Measurements from ENCODE around the gene OTUD1. TPM values are rescaled to one million over a fixed set of nuclear protein-coding genes. Genes with fewer than 3 reads are reported as not detected.

The OTUD1 gene
- polyA plus RNA-seq, 4 donors, result 18.6 to 31.7 (median 24.8) TPM

- DNase-seq (ENCODE audit: low read depth in 4 of 4, low spot score in 3 of 4), result no peak
Measured at GRCh38 chr10:23419655-23420329, 19.1 kb upstream of the OTUD1 start.

- no peak for DNase-seq (ENCODE audit: low read depth in 4 of 4, low spot score in 3 of 4)
Measured at GRCh38 chr10:23421397-23421796, 17.5 kb upstream of the OTUD1 start.

GRCh38 chr10:23422003-23422411 is 16.9 kb upstream of the OTUD1 start:
- no peak for DNase-seq (ENCODE audit: low read depth in 4 of 4, low spot score in 3 of 4)

- DNase-seq (ENCODE audit: low read depth in 4 of 4, low spot score in 3 of 4), result no peak
Measured at GRCh38 chr10:23432166-23432565, 6.7 kb upstream of the OTUD1 start.

- DNase-seq (ENCODE audit: low read depth in 4 of 4, low spot score in 3 of 4), result no peak
Measured at GRCh38 chr10:23432639-23433038, 6.2 kb upstream of the OTUD1 start.

- no peak for DNase-seq (ENCODE audit: low read depth in 4 of 4, low spot score in 3 of 4)
Measured at GRCh38 chr10:23433701-23434100, 5.2 kb upstream of the OTUD1 start.

GRCh38 chr10:23435378-23435777 is 3.5 kb upstream of the OTUD1 start:
- no peak for DNase-seq (ENCODE audit: low read depth in 4 of 4, low spot score in 3 of 4)

GRCh38 chr10:23436983-23437382 is 1.9 kb upstream of the OTUD1 start:
- no peak for DNase-seq (ENCODE audit: low read depth in 4 of 4, low spot score in 3 of 4)

GRCh38 chr10:23437963-23438546 is 820 bp upstream of the OTUD1 start:
- no peak for DNase-seq (ENCODE audit: low read depth in 4 of 4, low spot score in 3 of 4)

- no peak for DNase-seq (ENCODE audit: low read depth in 4 of 4, low spot score in 3 of 4)
Measured at GRCh38 chr10:23439452-23439960, 631 bp downstream of the OTUD1 start.

- DNase-seq (ENCODE audit: low read depth in 4 of 4, low spot score in 3 of 4), result peak in 1 of 4 donors; percentile 46
Measured at GRCh38 chr10:23439961-23440889, 1.4 kb downstream of the OTUD1 start.

GRCh38 chr10:23441251-23441650 is 2.4 kb downstream of the OTUD1 start:
- DNase-seq (ENCODE audit: low read depth in 4 of 4, low spot score in 3 of 4), result no peak

GRCh38 chr10:23442936-23443335 is 4.1 kb downstream of the OTUD1 start:
- DNase-seq (ENCODE audit: low read depth in 4 of 4, low spot score in 3 of 4), result no peak

- no peak for DNase-seq (ENCODE audit: low read depth in 4 of 4, low spot score in 3 of 4)
Measured at GRCh38 chr10:23445591-23445990, 6.7 kb downstream of the OTUD1 start.

GRCh38 chr10:23448323-23448722 is 9.4 kb downstream of the OTUD1 start:
- DNase-seq (ENCODE audit: low read depth in 4 of 4, low spot score in 3 of 4), result no peak

GRCh38 chr10:23448802-23449570 is 10.1 kb downstream of the OTUD1 start:
- DNase-seq (ENCODE audit: low read depth in 4 of 4, low spot score in 3 of 4), result no peak

GRCh38 chr10:23452033-23452655 is 13.3 kb downstream of the OTUD1 start:
- no peak for DNase-seq (ENCODE audit: low read depth in 4 of 4, low spot score in 3 of 4)

GRCh38 chr10:23453465-23453864 is 14.6 kb downstream of the OTUD1 start:
- DNase-seq (ENCODE audit: low read depth in 4 of 4, low spot score in 3 of 4), result no peak

- DNase-seq (ENCODE audit: low read depth in 4 of 4, low spot score in 3 of 4), result no peak
Measured at GRCh38 chr10:23457632-23458417, 18.9 kb downstream of the OTUD1 start.

Measured in left renal pelvis (tissue), 4 donors.